GM18507 (cell line): ENCODE results near the gene ALPG.
A peak's percentile ranks its signal among the peaks of the same experiment; 100 is the strongest.
"Not testable (repeated sequence)": the region's sequence is repeated elsewhere in the genome, so short reads cannot be mapped to it uniquely, and the experiment has no call there.

Experiments
- DNase-seq: peaks from one replicate; pipeline ENCODE4 v3.0.0; 2011; ENCODE audit warnings: low read depth; ENCODE audit not compliant: insufficient read length; ENCODE audit errors: extremely low spot score
- FAIRE-seq: peaks from 2 replicates; lab custom pipeline; 2011; peaks lifted over from hg19 to GRCh38; lab: Jason Lieb, UNC

ALPG gene

GRCh38 chr2:232435805-232436204, 29.2 kb downstream of the ALPG start:
- no peak for FAIRE-seq

GRCh38 chr2:232436381-232437194, 29.9 kb downstream of the ALPG start:
- no peak for FAIRE-seq
- DNase-seq, result no peak

More at GRCh38 chr2:232435805-232436204, 29.2 kb downstream of the ALPG start:
- no peak for DNase-seq

GRCh38 chr2:232437195-232437571, 30.5 kb downstream of the ALPG start:
- FAIRE-seq (no peak), DNase-seq (no peak)

- DNase-seq (no peak), FAIRE-seq (no peak)
These were observed 31.4 kb downstream of the ALPG start for GRCh38 chr2:232438091-232438490.

GRCh38 chr2:232438951-232439757, 32.5 kb downstream of the ALPG start:
- DNase-seq (no peak), FAIRE-seq (peak; percentile 63)

GRCh38 chr2:232439758-232440135, 33.1 kb downstream of the ALPG start:
- FAIRE-seq, result no peak
- DNase-seq, result no peak

- FAIRE-seq (peak; percentile 82), DNase-seq (peak; percentile 54)
These were observed 33.8 kb downstream of the ALPG start for GRCh38 chr2:232440220-232441018.

- DNase-seq, result no peak
- no peak for FAIRE-seq
These were observed 34.6 kb downstream of the ALPG start for GRCh38 chr2:232441147-232441651.

GRCh38 chr2:232441922-232442321, 35.3 kb downstream of the ALPG start:
- not testable (repeated sequence) for DNase-seq, FAIRE-seq

GRCh38 chr2:232442431-232442830, 35.8 kb downstream of the ALPG start:
- not testable (repeated sequence) for FAIRE-seq

GRCh38 chr2:232443047-232443446, 36.4 kb downstream of the ALPG start:
- not testable (repeated sequence) for FAIRE-seq, DNase-seq

More at GRCh38 chr2:232442431-232442830, 35.8 kb downstream of the ALPG start:
- not testable (repeated sequence) for DNase-seq

- not testable (repeated sequence) for DNase-seq, FAIRE-seq
These were observed 37.2 kb downstream of the ALPG start for GRCh38 chr2:232443669-232444408.

GRCh38 chr2:232444409-232445148, 37.9 kb downstream of the ALPG start:
- peak; percentile 60 for FAIRE-seq
- peak; percentile 30 for DNase-seq

- FAIRE-seq, DNase-seq: not testable (repeated sequence)
These were observed 38.7 kb downstream of the ALPG start for GRCh38 chr2:232445149-232445885.

GRCh38 chr2:232446266-232446777, 39.7 kb downstream of the ALPG start:
- not testable (repeated sequence) for DNase-seq
- peak; percentile 52 for FAIRE-seq

GRCh38 chr2:232447091-232447620, 40.5 kb downstream of the ALPG start:
- FAIRE-seq (no peak), DNase-seq (no peak)
